ENCODE data around the gene CMTM7. TPM values are rescaled to one million over a fixed set of nuclear protein-coding genes. Genes with fewer than 3 reads are reported as not detected.

CMTM7 gene
- total and polyA plus RNA-seq, 2 experiments from 2014 or later = 32.2 to 93.6 TPM

GRCh38 chr3:32456429-32457130 is 64.9 kb downstream of the CMTM7 start:
- H4K20me1 ChIP-seq (replicated peaks; ENCODE audit: insufficient read depth) = no peaks in the 10 kb centered on the region
- no peak overlapping the region for H2AFZ ChIP-seq
- H3K36me3 ChIP-seq (ENCODE audit: insufficient read depth) = peaks cover 6% of the 10 kb centered on the region; the same call in 1 of the 2 replicates
- no peak overlapping the region; the same call in 1 of the 2 replicates for H3K27ac Mint-ChIP-seq
- TF ChIP-seq ZNF114 (CRISPR knock-in tag; IDR thresholded peaks at IDR 0.05) (no peak), ETS1 (IDR thresholded peaks at IDR 0.05) (no peak), EZH2 (IDR thresholded peaks at IDR 0.05; ENCODE audit: low read depth, unreplicated experiment) (no peak), JUNB (IDR thresholded peaks at IDR 0.05; ENCODE audit: unreplicated experiment) (no peak), POLR2AphosphoS5 (IDR thresholded peaks at IDR 0.05; ENCODE audit: low read depth) (no peak), STAT1 (IDR thresholded peaks at IDR 0.05; ENCODE audit: unreplicated experiment) (no peak), ZNF331 (CRISPR knock-in tag; IDR thresholded peaks at IDR 0.05; ENCODE audit: low read depth) (no peak), CREB1 (CRISPR knock-in tag; IDR thresholded peaks at IDR 0.05; ENCODE audit: low read depth) (no peak), EZH2phosphoT487 (IDR thresholded peaks at IDR 0.05; ENCODE audit: unreplicated experiment) (no peak), NANOG (IDR thresholded peaks at IDR 0.05; ENCODE audit: borderline replicate concordance) (no peak), ZNF462 (CRISPR knock-in tag; IDR thresholded peaks at IDR 0.05) (no peak), CTCF (conservative IDR thresholded peaks at IDR 0.05; ENCODE audit: low read depth in 2 of 2) (no peak)
- TF ChIP-seq, protein P1, sequence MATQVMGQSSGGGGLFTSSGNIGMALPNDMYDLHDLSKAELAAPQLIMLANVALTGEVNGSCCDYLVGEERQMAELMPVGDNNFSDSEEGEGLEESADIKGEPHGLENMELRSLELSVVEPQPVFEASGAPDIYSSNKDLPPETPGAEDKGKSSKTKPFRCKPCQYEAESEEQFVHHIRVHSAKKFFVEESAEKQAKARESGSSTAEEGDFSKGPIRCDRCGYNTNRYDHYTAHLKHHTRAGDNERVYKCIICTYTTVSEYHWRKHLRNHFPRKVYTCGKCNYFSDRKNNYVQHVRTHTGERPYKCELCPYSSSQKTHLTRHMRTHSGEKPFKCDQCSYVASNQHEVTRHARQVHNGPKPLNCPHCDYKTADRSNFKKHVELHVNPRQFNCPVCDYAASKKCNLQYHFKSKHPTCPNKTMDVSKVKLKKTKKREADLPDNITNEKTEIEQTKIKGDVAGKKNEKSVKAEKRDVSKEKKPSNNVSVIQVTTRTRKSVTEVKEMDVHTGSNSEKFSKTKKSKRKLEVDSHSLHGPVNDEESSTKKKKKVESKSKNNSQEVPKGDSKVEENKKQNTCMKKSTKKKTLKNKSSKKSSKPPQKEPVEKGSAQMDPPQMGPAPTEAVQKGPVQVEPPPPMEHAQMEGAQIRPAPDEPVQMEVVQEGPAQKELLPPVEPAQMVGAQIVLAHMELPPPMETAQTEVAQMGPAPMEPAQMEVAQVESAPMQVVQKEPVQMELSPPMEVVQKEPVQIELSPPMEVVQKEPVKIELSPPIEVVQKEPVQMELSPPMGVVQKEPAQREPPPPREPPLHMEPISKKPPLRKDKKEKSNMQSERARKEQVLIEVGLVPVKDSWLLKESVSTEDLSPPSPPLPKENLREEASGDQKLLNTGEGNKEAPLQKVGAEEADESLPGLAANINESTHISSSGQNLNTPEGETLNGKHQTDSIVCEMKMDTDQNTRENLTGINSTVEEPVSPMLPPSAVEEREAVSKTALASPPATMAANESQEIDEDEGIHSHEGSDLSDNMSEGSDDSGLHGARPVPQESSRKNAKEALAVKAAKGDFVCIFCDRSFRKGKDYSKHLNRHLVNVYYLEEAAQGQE (IDR thresholded peaks at IDR 0.05; ENCODE audit: unreplicated experiment) = no peak
- H3K4me3 Mint-ChIP-seq = no peak overlapping the region
- H3F3A ChIP-seq (replicated peaks; ENCODE audit: low read depth) = peaks cover 3% of the 10 kb centered on the region; the same call in 1 of the 2 replicates
- no peaks in the 10 kb centered on the region for H3K27me3 ChIP-seq (ENCODE audit: insufficient read depth)
- ATAC-seq = no peak
- H3K27ac ChIP-seq (ENCODE audit: low read depth) = no peak overlapping the region
- no peak overlapping the region for H3K4me3 ChIP-seq
- no peaks in the 10 kb centered on the region for H3K9me3 Mint-ChIP-seq
- no peak overlapping the region for H3K4me2 ChIP-seq
- H3K79me2 ChIP-seq (replicated peaks; ENCODE audit: insufficient read depth) = no peaks in the 10 kb centered on the region
- H3K4me1 ChIP-seq (ENCODE audit: insufficient read depth) = peaks cover 23% of the 10 kb centered on the region
- peaks cover 29% of the 10 kb centered on the region for H3K4me1 Mint-ChIP-seq
- H3K27me3 Mint-ChIP-seq (ENCODE audit: insufficient read depth, low read depth, poor library complexity) = peaks cover 10% of the 10 kb centered on the region
- no peak for DNase-seq (ENCODE audit: low spot score)
- peaks cover 3% of the 10 kb centered on the region; the same call in 2 of the 3 replicates for H3K36me3 Mint-ChIP-seq (ENCODE audit: low read depth)
- no peaks in the 10 kb centered on the region for H3K9me2 ChIP-seq (ENCODE audit: insufficient read depth)
